GM23338 (cell line): Measurements from ENCODE around the gene FGF13. TPM values are rescaled to one million over a fixed set of nuclear protein-coding genes. Genes with fewer than 3 reads are reported as not detected.

ENCODE experiments used
- ATAC-seq: fragments of 200-7000 bp; cut with Tn5 transposase; 3 replicates; pipeline ENCODE4 v1.9.1; 2020
- DNase-seq: peaks from one replicate; pipeline ENCODE4 v3.0.0-alpha.2; 2015; ENCODE audit warnings: low spot score
- H2AFZ ChIP-seq: fragments of 200-600 bp; sonication (generic); 2 replicates; pipeline ENCODE4 v1.8.0; 2016; ENCODE audit warnings: antibody characterized with exemption, mild to moderate bottlenecking, moderate library complexity
- H3F3A ChIP-seq: fragments of 200-600 bp; sonication (generic); replicated peaks from 2 replicates; pipeline ENCODE4 v1.8.0; 2017; ENCODE audit warnings: antibody characterized with exemption, mixed run types, low read depth
- H3K27ac ChIP-seq: fragments of 200-600 bp; sonication (generic); 2 replicates; pipeline ENCODE4 v1.6.1; 2016; ENCODE audit warnings: low read depth
- H3K27me3 ChIP-seq: fragments of 200-600 bp; sonication (generic); 2 replicates; pipeline ENCODE4 v1.8.0; 2016; ENCODE audit warnings: mild to moderate bottlenecking, mixed run types, moderate library complexity; ENCODE audit not compliant: insufficient read depth
- H3K36me3 ChIP-seq: fragments of 200-600 bp; sonication (generic); 2 replicates; pipeline ENCODE4 v1.8.0; 2016; ENCODE audit warnings: mild to moderate bottlenecking; ENCODE audit not compliant: insufficient read depth
- H3K4me1 ChIP-seq: fragments of 200-600 bp; sonication (generic); 2 replicates; pipeline ENCODE4 v1.8.0; 2016; ENCODE audit warnings: mild to moderate bottlenecking, moderate library complexity; ENCODE audit not compliant: insufficient read depth
- H3K4me2 ChIP-seq: fragments of 200-600 bp; sonication (generic); 2 replicates; pipeline ENCODE4 v1.7.1; 2017; ENCODE audit warnings: mixed run types
- H3K4me3 ChIP-seq: fragments of 200-600 bp; sonication (generic); 2 replicates; pipeline ENCODE4 v1.6.1; 2016; ENCODE audit warnings: mixed run types
- H3K79me2 ChIP-seq: fragments of 200-600 bp; sonication (generic); replicated peaks from 2 replicates; pipeline ENCODE4 v1.8.0; 2017; ENCODE audit warnings: mild to moderate bottlenecking; ENCODE audit not compliant: insufficient read depth
- H3K9me2 ChIP-seq: fragments of 200-600 bp; sonication (generic); 2 replicates; pipeline ENCODE4 v1.8.0; 2017; ENCODE audit not compliant: insufficient read depth
- H4K20me1 ChIP-seq: fragments of 200-600 bp; sonication (generic); replicated peaks from 2 replicates; pipeline ENCODE4 v1.8.0; 2017; ENCODE audit warnings: mild to moderate bottlenecking; ENCODE audit not compliant: insufficient read depth
- H3K27ac Mint-ChIP-seq: 2 replicates; pipeline ENCODE4 v1.8.0; 2020; ENCODE audit warnings: inconsistent platforms, mild to moderate bottlenecking, moderate library complexity, mixed read lengths
- H3K27me3 Mint-ChIP-seq: 3 replicates; pipeline ENCODE4 v1.8.0; 2022; ENCODE audit warnings: low read depth, mild to moderate bottlenecking, moderate library complexity, mixed read lengths, inconsistent platforms; ENCODE audit not compliant: insufficient read depth, poor library complexity
- H3K36me3 Mint-ChIP-seq: 3 replicates; pipeline ENCODE4 v1.8.0; 2021; ENCODE audit warnings: low read depth, mild to moderate bottlenecking, inconsistent platforms, moderate library complexity, mixed read lengths
- H3K4me1 Mint-ChIP-seq: 3 replicates; pipeline ENCODE4 v1.8.0; 2020; ENCODE audit warnings: mild to moderate bottlenecking, inconsistent platforms, mixed read lengths
- H3K4me3 Mint-ChIP-seq: 3 replicates; pipeline ENCODE4 v1.8.0; 2021; ENCODE audit warnings: moderate library complexity, mild to moderate bottlenecking, inconsistent platforms, mixed read lengths
- H3K9me3 Mint-ChIP-seq: 3 replicates; pipeline ENCODE4 v1.8.0; 2020; ENCODE audit warnings: moderate library complexity, mild to moderate bottlenecking, inconsistent platforms, mixed read lengths
- CREB1 ChIP-seq: fragments of 250-450 bp; sonication (Bioruptor Pico); IDR thresholded peaks from 2 replicates; pipeline ENCODE4 v1.5.0; 2020; ENCODE audit warnings: low read depth, mild to moderate bottlenecking, moderate library complexity
- STAT1 ChIP-seq: IDR thresholded peaks from one replicate; pipeline ENCODE4 v1.6.1; 2016; ENCODE audit warnings: antibody characterized with exemption; ENCODE audit not compliant: unreplicated experiment
- ZNF114 ChIP-seq: fragments of 250-450 bp; sonication (Bioruptor Pico); IDR thresholded peaks from 2 replicates; pipeline ENCODE4 v1.5.0; 2020; ENCODE audit warnings: mild to moderate bottlenecking, moderate library complexity
- ZNF331 ChIP-seq: fragments of 250-450 bp; sonication (Bioruptor Pico); IDR thresholded peaks from 2 replicates; pipeline ENCODE4 v1.5.0; 2020; ENCODE audit warnings: low read depth, mild to moderate bottlenecking, moderate library complexity
- microRNA counts: library from miRNA; unstranded; fragments of <30 nt; microRNA quantifications from one replicate; lab custom pipeline; 2017
- microRNA-seq: library from miRNA; unstranded; fragments of <30 nt; microRNA quantifications from one replicate; pipeline ENCODE4, GENCODE V29; 2017
- polyA plus RNA-seq: library from polyadenylated mRNA; unstranded; fragments of >200 nt; fragmentation: Nextera tagmentation; extraction: Ambion mirVana; gene quantifications from 2 replicates; pipeline ENCODE4 v1.2.1, GENCODE V29; 2016
- small RNA-seq: library from RNA; depleted of rRNA; stranded (forward); fragments of <200 nt; gene quantifications from one replicate; pipeline ENCODE3, GENCODE V24; 2014; ENCODE audit warnings: low replicate concordance
- total RNA-seq: library from RNA; depleted of rRNA; stranded (reverse); fragments of >200 nt; shearing (Covaris generic); gene quantifications from 2 replicates; pipeline ENCODE4 v1.2.3, GENCODE V29; 2014

Gene FGF13
- total and polyA plus RNA-seq, 2 experiments from 2014 or later: 18.8 to 20.3 TPM

- Histone ChIP-seq H3K4me3 (no peak overlapping the region), H2AFZ (no peak overlapping the region), H3F3A (no peaks in the 10 kb centered on the region), H3K27me3 (no peaks in the 10 kb centered on the region), H3K27ac (no peak overlapping the region), H3K9me2 (no peaks in the 10 kb centered on the region), H4K20me1 (no peaks in the 10 kb centered on the region), H3K4me1 (peaks cover 8% of the 10 kb centered on the region), H3K36me3 (no peaks in the 10 kb centered on the region), H3K79me2 (no peaks in the 10 kb centered on the region), H3K4me2 (no peak overlapping the region)
- Mint-ChIP-seq H3K27ac (no peak overlapping the region), H3K4me3 (no peak overlapping the region), H3K36me3 (peaks cover 8% of the 10 kb centered on the region; the same call in 2 of the 3 replicates), H3K4me1 (peaks cover 5% of the 10 kb centered on the region), H3K27me3 (no peaks in the 10 kb centered on the region), H3K9me3 (no peaks in the 10 kb centered on the region)
- TF ChIP-seq ZNF114 (CRISPR knock-in tag): no peak
- no peak for TF ChIP-seq ZNF331 (CRISPR knock-in tag)
- TF ChIP-seq CREB1: no peak
- no peak for TF ChIP-seq STAT1
- no peak for ATAC-seq
- no peak for DNase-seq
Measured at GRCh38 chrX:138638996-138639395, 72.5 kb downstream of the FGF13 start.

MicroRNAs encoded within 50 kb of the gene (microRNA counts, 767-probe panel; counts per million panel counts)
- not detected for microRNA hsa-miR-504 (lab: Ali Mortazavi, UCI)

Small RNAs within 50 kb of the gene (microRNA-seq; reads per million reads assigned to microRNA genes)
- 1.3 reads per million for gene MIR504

Small RNAs within 50 kb of the gene (small RNA-seq; reads per million reads assigned to genes)
- not detected for gene AL031386.1
- 0.20 reads per million for gene MIR504
